Hypothalamus (tissue), 51 donors: ENCODE measurements around the gene BPIFB6.
"Not testable (repeated sequence)": the region's sequence is repeated elsewhere in the genome, so short reads cannot be mapped to it uniquely, and the experiment has no call there.

ENCODE experiments used
- DNase-seq, 51 donors: peaks; one replicate each; lab custom pipeline; 2025; lab: John Stamatoyannopoulos, UW

Gene BPIFB6

GRCh38 chr20:33026779-33027759 is 4.4 kb upstream of the BPIFB6 start:
- DNase-seq, result no peak

- no peak for DNase-seq
Observed at GRCh38 chr20:33027769-33028751, 3.4 kb upstream of the BPIFB6 start.

- no peak for DNase-seq
Observed at GRCh38 chr20:33028875-33029274, 2.6 kb upstream of the BPIFB6 start.

- DNase-seq, result no peak
Observed at GRCh38 chr20:33030076-33030475, 1.4 kb upstream of the BPIFB6 start.

GRCh38 chr20:33030569-33030968 is 879 bp upstream of the BPIFB6 start:
- DNase-seq, result no peak

- DNase-seq, result no peak
Observed at GRCh38 chr20:33032555-33032954, 1.1 kb downstream of the BPIFB6 start.

DNA sequence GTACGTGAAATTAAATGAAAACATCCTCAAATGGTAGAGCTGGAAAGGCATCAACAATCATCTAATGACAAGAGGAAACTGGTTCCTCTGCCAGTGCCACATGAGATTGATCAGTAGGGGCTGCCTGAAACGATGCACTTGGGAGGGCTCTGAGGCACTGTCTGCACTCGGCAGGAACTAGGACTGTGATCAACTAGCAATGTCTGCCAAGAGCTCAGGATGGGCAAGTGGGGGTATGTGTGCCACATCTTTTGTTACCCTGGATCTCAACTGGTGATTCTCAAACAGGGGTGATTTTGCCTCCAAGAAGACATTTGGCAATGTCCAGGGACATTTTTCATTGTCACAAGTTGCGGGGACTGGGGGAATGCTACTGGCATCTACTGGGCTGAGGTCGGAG is 1.9 kb downstream of the BPIFB6 start:
- DNase-seq, result no peak

GRCh38 chr20:33034115-33034514 is 2.7 kb downstream of the BPIFB6 start:
- no peak for DNase-seq

GRCh38 chr20:33034901-33035492 is 3.5 kb downstream of the BPIFB6 start:
- DNase-seq, result no peak

- DNase-seq, result no peak
Observed at GRCh38 chr20:33037456-33037855, 6.0 kb downstream of the BPIFB6 start.

DNA sequence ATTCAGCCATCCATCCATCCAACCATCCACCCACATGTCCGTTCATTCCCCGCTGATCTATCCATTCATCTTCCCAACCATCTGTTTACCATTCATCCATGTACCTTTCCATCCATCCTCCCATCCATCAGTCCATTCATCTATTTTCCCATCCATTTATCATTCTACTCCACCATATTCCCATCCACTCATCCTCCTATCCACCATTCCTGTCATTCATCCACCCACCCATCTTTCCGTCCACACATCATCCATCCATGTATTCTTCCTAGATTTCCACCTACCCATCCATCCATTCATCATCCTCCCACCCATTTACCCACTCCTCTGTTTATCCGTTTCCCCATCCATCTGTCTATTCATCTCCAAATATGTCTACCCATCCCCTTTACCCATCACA is 6.8 kb downstream of the BPIFB6 start:
- DNase-seq, result no peak

DNA sequence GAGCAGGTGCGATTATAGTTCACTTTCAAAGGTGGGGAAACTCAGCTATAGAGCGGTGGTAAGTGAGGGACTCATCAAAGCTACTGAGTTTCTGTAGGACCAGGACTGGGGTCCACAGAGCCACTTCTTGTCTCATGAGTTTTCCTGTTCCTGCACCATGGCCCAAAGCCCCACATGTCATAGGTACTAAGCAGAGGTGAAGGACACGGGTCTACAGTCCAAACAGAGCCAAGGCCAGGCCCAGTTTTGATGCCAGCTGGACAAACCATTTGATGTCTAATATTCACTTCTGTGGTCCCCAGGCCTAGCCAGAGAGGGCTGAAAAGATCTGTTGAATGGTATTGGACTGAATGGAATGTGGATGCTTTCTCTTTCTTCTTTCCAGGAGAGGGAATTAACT is 11.0 kb downstream of the BPIFB6 start:
- DNase-seq, result no peak

- DNase-seq, result no peak
Observed at GRCh38 chr20:33042983-33043730, 11.7 kb downstream of the BPIFB6 start.

GRCh38 chr20:33043731-33044181 is 12.3 kb downstream of the BPIFB6 start:
- DNase-seq, result no peak

DNA sequence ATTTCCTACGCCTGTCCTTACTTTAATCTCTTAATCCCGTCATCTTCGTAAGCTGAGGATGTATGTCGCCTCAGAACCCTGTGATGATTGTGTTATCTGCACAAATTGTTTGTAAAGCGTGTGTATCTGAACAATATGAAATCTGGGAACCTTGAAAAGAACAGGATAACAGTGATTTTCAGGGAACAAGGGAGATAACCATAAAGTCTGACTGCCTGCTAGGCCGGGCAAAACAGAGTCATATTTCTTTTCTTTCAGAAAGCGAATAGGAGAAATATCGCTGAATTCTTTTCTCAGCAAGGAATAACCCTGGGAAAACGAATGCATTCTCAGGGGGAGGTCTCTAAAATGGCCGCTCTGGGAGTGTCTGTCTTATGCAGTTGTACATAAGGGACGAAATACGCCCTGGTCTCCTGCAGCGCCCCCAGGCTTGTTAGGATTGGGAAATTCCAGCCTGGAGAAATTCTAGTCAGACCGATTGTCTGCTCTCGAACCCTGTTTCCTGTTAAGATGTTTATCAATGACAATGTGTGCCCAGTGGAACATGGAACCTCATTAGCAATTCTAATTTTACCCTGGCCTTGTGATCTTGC is 13.8 kb downstream of the BPIFB6 start:
- DNase-seq, result not testable (repeated sequence)

DNA sequence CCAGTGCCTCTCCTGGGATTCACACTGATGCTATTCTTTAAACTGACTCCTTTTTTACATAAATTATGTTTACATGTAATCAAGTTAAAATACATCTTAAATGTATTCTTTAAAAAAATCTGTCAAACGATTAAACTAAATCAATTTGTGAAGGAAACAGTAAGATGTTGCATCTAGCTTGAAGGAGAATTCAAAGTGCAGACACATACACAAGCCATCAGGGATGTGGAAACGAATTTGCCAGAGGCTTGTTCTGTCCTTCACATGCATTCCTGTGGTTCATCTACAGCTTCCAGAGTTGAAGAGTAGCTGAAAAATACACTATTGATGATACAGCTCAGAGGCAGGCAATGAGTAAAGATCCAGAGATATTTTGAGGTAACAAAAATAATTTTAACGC is 15.0 kb downstream of the BPIFB6 start:
- DNase-seq, result no peak

GRCh38 chr20:33051333-33051732 is 19.9 kb downstream of the BPIFB6 start:
- no peak for DNase-seq

DNA sequence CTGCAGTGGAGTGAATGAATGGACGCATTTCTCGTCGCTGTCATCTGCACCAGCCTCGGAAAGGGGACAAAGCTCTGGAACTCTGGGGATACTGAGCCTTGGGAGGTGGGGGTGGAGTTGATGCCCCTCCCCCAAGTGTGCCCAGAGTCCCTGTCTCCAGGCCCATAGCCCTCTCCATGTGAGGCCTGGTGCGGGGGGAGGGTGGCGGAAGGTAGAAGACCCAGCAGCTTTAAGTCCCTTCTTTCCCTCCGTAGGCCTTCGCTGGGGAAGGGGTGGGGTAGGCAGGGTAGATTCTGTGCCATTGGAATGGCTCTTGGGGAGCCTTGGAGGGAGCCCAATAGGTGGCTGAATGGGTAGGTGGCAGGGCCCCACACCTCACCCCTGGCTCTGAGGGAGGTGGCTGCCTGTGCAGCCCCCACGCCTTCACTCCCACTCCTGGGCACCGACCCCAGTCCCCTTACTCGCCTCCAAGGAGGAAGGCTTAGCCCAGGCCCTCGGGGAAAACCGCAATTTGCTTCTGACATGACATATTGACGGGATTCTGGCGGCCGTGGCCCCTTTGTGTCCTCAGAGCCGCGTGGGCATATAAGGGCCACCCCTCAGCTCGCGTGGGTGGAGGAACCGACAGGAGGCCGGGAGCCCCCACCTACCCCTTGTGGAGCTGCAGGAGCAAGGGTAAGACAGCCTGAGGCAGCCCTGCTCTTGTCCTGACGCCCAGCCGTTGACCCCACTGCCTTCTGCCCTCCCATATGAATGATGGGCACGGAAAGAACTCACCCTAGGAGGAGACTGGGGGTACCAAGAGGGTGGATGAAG is 22.1 kb downstream of the BPIFB6 start, which contains the start of gene BPIFB3:
TSS of gene BPIFB3 (plus strand) at position 613 of the 816 bp plus-strand sequence. CDS start 1,533 bp downstream, outside the sequence.
- no peak for DNase-seq

GRCh38 chr20:33054381-33054780 is 22.9 kb downstream of the BPIFB6 start:
- no peak for DNase-seq
